Mononuclear cell (primary cell): ENCODE measurements around the gene WDR45B. TPM values are rescaled to one million over a fixed set of nuclear protein-coding genes. Genes with fewer than 3 reads are reported as not detected.
"Not testable (repeated sequence)": the region's sequence is repeated elsewhere in the genome, so short reads cannot be mapped to it uniquely, and the experiment has no call there.

Experiments used
- H3K27me3 ChIP-seq: 2 replicates; pipeline ENCODE4 v1.6.0; 2011; ENCODE audit warnings: low read length, control low read depth; ENCODE audit not compliant: insufficient read depth
- H3K4me1 ChIP-seq: 2 replicates; pipeline ENCODE4 v1.5.1; 2011; ENCODE audit warnings: mild to moderate bottlenecking, low read length, control low read depth; ENCODE audit not compliant: insufficient read depth
- H3K4me3 ChIP-seq: 2 replicates; pipeline ENCODE4 v1.5.1; 2011; ENCODE audit warnings: mild to moderate bottlenecking, low read length, moderate library complexity
- H3K9me3 ChIP-seq: 2 replicates; pipeline ENCODE4 v1.5.1; 2011; ENCODE audit warnings: low read depth, mild to moderate bottlenecking, control low read depth, low read length
- total RNA-seq: library from RNA; depleted of rRNA; stranded (reverse); fragments of >200 nt; gene quantifications from one replicate; pipeline ENCODE4 v1.2.3, GENCODE V29; 2012

The WDR45B gene
- total RNA-seq, 1 donor, result 73.3 TPM

DNA sequence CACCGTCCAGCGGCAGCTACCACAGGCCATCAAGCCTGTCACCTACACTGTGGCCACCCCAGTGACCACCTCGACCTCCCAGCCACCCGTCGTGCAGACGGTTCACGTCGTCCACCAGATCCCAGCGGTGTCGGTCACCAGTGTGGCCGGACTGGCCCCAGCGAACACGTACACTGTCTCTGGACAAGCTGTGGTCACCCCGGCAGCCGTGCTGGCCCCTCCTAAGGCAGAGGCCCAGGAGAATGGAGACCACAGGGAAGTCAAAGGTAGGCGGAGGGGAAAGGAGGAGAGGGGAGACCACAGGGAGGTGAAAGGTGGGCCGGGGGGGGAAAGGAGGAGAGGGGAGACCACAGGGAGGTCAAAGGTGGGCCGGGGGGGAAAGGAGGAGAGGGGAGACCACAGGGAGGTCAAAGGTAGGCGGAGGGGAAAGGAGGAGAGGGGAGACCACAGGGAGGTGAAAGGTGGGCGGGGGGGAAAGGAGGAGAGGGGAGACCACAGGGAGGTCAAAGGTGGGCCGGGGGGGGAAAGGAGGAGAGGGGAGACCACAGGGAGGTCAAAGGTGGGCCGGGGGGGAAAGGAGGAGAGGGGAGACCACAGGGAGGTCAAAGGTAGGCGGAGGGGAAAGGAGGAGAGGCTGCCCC, 62.2 kb downstream of the WDR45B start:
- H3K4me1 ChIP-seq, H3K27me3 ChIP-seq, H3K9me3 ChIP-seq, H3K4me3 ChIP-seq: not testable (repeated sequence)

GRCh38 chr17:82583720-82584234, 64.5 kb downstream of the WDR45B start:
- Histone ChIP-seq H3K4me3 (no peak overlapping the region), H3K27me3 (no peaks in the 10 kb centered on the region), H3K4me1 (peaks cover 5% of the 10 kb centered on the region), H3K9me3 (no peaks in the 10 kb centered on the region)

- Histone ChIP-seq H3K4me1 (peaks cover 5% of the 10 kb centered on the region), H3K9me3 (no peaks in the 10 kb centered on the region), H3K4me3 (no peak overlapping the region), H3K27me3 (no peaks in the 10 kb centered on the region)
These were observed 65.5 kb downstream of the WDR45B start for GRCh38 chr17:82582709-82583108.

- Histone ChIP-seq H3K4me1 (peaks cover 5% of the 10 kb centered on the region), H3K9me3 (no peaks in the 10 kb centered on the region), H3K27me3 (no peaks in the 10 kb centered on the region), H3K4me3 (no peak overlapping the region)
These were observed 66.0 kb downstream of the WDR45B start for GRCh38 chr17:82582213-82582612.

- not testable (repeated sequence) for H3K9me3 ChIP-seq, H3K4me1 ChIP-seq, H3K4me3 ChIP-seq, H3K27me3 ChIP-seq
These were observed 68.3 kb downstream of the WDR45B start for GRCh38 chr17:82579969-82580368.

- no peak overlapping the region for H3K4me3 ChIP-seq
- H3K9me3 ChIP-seq, result no peaks in the 10 kb centered on the region
- H3K4me1 ChIP-seq, result no peaks in the 10 kb centered on the region
- no peaks in the 10 kb centered on the region for H3K27me3 ChIP-seq
These were observed 70.9 kb downstream of the WDR45B start for GRCh38 chr17:82577300-82577699.

GRCh38 chr17:82575581-82576221, 72.5 kb downstream of the WDR45B start:
- H3K4me1 ChIP-seq, H3K27me3 ChIP-seq, H3K9me3 ChIP-seq, H3K4me3 ChIP-seq: not testable (repeated sequence)

DNA sequence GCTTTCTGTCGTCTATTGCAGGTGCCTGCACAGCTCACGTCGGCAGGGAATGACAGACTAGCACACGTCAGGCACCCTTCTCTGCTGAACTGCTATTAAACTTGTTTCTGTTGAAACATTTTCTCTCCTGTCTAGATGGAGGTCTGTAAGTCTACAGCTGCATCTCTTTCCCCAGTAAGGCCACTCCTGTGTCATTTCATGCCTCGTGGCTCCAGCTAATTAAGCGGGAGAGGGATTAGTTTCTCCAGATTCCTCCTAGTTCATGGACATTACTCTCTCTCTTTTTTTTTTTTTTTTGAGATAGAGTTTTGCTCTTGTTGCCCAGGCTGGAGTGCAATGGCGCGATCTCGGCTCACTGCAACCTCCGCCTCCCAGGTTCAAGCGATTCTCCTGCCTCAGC, 74.2 kb downstream of the WDR45B start:
- Histone ChIP-seq H3K27me3 (no peaks in the 10 kb centered on the region), H3K4me1 (no peaks in the 10 kb centered on the region), H3K4me3 (no peak overlapping the region), H3K9me3 (no peaks in the 10 kb centered on the region)

GRCh38 chr17:82571855-82572254, 76.4 kb downstream of the WDR45B start:
- no peak overlapping the region for H3K4me3 ChIP-seq
- H3K4me1 ChIP-seq, result no peaks in the 10 kb centered on the region
- no peaks in the 10 kb centered on the region for H3K27me3 ChIP-seq
- no peaks in the 10 kb centered on the region for H3K9me3 ChIP-seq

- Histone ChIP-seq H3K4me3 (no peak overlapping the region), H3K27me3 (no peaks in the 10 kb centered on the region), H3K4me1 (no peaks in the 10 kb centered on the region), H3K9me3 (no peaks in the 10 kb centered on the region)
These were observed 78.0 kb downstream of the WDR45B start for GRCh38 chr17:82570277-82570676.

GRCh38 chr17:82569621-82570020, 78.6 kb downstream of the WDR45B start:
- Histone ChIP-seq H3K4me3 (no peak overlapping the region), H3K27me3 (no peaks in the 10 kb centered on the region), H3K9me3 (no peaks in the 10 kb centered on the region), H3K4me1 (no peaks in the 10 kb centered on the region)

DNA sequence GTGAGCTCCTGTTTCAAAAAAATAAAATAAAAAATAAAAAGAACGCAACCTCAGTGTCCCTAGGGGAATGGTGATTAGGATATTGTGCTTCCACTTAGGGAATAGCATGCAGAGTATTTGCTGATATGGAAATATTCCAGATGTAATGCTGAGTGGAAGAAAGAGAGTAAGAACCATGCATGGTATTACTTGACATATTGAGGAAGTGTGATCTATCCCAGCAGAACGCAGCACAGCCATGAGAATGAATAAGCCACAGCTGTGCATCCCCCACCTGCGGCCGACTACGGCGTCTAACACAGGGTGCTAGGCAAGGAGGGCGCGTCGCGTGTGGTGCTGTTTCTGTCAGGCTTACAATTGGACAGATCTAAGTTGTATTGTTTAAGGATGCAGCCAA, 79.2 kb downstream of the WDR45B start:
- Histone ChIP-seq H3K4me3 (no peak overlapping the region), H3K27me3 (no peaks in the 10 kb centered on the region), H3K4me1 (no peaks in the 10 kb centered on the region), H3K9me3 (no peaks in the 10 kb centered on the region)

DNA sequence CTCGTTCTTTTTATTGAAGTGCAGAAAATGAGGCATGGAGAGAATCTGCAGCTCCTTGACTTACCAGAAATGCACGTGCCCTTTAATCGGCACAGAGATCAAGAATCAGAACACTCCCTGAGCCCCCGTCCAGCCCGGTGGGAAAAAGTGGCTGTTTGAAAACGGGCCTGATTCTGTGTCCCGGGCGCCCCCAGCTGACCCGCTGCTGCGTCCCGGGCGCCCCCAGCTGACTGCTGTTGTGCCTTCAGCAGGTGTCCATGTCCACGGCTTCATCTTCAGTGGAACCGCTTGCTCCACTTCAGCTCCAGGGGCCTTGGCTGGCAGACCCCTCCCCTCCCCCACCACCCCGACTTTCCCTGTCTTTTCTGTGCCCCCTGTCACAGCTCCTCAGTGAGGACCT, 81.0 kb downstream of the WDR45B start:
- Histone ChIP-seq H3K9me3 (no peaks in the 10 kb centered on the region), H3K27me3 (no peaks in the 10 kb centered on the region), H3K4me3 (no peak overlapping the region), H3K4me1 (no peaks in the 10 kb centered on the region)

- H3K27me3 ChIP-seq, result no peaks in the 10 kb centered on the region
- no peaks in the 10 kb centered on the region for H3K4me1 ChIP-seq
- no peak overlapping the region for H3K4me3 ChIP-seq
- H3K9me3 ChIP-seq, result no peaks in the 10 kb centered on the region
These were observed 81.9 kb downstream of the WDR45B start for GRCh38 chr17:82566129-82566960.

DNA sequence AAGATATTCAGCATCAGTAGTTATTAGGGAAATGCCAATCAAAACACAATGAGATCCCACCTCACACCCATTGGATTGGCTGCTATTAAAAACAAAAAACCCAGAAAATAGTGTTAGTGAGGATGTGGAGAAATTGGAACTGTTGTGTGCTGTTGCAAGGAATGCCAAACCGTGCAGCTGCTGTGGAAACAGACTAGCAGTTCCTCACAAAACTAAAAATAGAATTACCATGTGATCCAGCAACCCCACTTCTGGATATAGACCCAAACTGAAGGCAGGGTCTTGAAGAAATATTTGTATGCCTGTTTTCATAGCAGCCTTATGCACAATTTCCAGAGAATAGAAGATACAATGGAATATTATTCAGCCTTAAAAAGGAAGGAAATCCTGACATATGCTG, 82.7 kb downstream of the WDR45B start:
- H3K9me3 ChIP-seq, result no peaks in the 10 kb centered on the region
- H3K4me1 ChIP-seq, result no peaks in the 10 kb centered on the region
- no peaks in the 10 kb centered on the region for H3K27me3 ChIP-seq
- no peak overlapping the region for H3K4me3 ChIP-seq
